Keratinocyte (primary cell): ENCODE results near the gene TRAPPC2. TPM values are rescaled to one million over a fixed set of nuclear protein-coding genes. Genes with fewer than 3 reads are reported as not detected.

ENCODE experiments used
- DNase-seq: peaks from one replicate; pipeline ENCODE4 v3.0.0-alpha.2; 2011; ENCODE audit warnings: low read depth, missing footprints, low spot score
- FAIRE-seq: peaks from 2 replicates; lab custom pipeline; 2011; peaks lifted over from hg19 to GRCh38; lab: Jason Lieb, UNC
- H2AFZ ChIP-seq: 2 replicates; pipeline ENCODE4 v1.6.0; 2012; ENCODE audit warnings: low read length, control low read depth, inconsistent platforms; ENCODE audit not compliant: control insufficient read depth
- H3K27ac ChIP-seq: 2 replicates; pipeline ENCODE4 v1.5.1; 2011; ENCODE audit warnings: low read length; ENCODE audit not compliant: control insufficient read depth, insufficient read depth
- H3K27me3 ChIP-seq: 3 replicates; pipeline ENCODE4 v1.6.0; 2011; ENCODE audit warnings: low read length; ENCODE audit not compliant: control insufficient read depth, insufficient read depth; ENCODE audit errors: extremely low read depth
- H3K36me3 ChIP-seq, 2 experiments: 2 replicates in 1 of 2; 3 replicates in 1 of 2; pipeline ENCODE4 v1.5.1; 2011; ENCODE audit warnings: low read length in 2 of 2, mild to moderate bottlenecking in 1 of 2; ENCODE audit not compliant: control insufficient read depth in 2 of 2, insufficient read depth in 2 of 2; ENCODE audit errors: extremely low read depth in 1 of 2
- H3K4me1 ChIP-seq: 3 replicates; pipeline ENCODE4 v1.5.1; 2011; ENCODE audit warnings: low read length; ENCODE audit not compliant: control insufficient read depth, insufficient read depth; ENCODE audit errors: extremely low read depth
- H3K4me2 ChIP-seq: 3 replicates; pipeline ENCODE4 v1.6.0; 2011; ENCODE audit warnings: low read depth, low read length; ENCODE audit not compliant: control insufficient read depth, insufficient read depth; ENCODE audit errors: extremely low read depth
- H3K4me3 ChIP-seq, 3 experiments: fragments of 200-600 bp in 1 of 3; sonication (generic) in 1 of 3; 2 replicates in 2 of 3; 3 replicates in 1 of 3; pipeline ENCODE4 v1.5.1; 2011 to 2016; ENCODE audit warnings: low read length in 3 of 3, mild to moderate bottlenecking in 3 of 3, control low read depth in 2 of 3, inconsistent platforms in 1 of 3, low read depth in 1 of 3, mixed read lengths in 1 of 3, mixed run types in 1 of 3, moderate library complexity in 1 of 3; ENCODE audit not compliant: control insufficient read depth in 2 of 3, insufficient read depth in 2 of 3; ENCODE audit errors: extremely low read depth in 1 of 3
- H3K79me2 ChIP-seq: 2 replicates; pipeline ENCODE4 v1.6.0; 2012; ENCODE audit warnings: low read length; ENCODE audit not compliant: control insufficient read depth, insufficient read depth
- H3K9ac ChIP-seq: 3 replicates; pipeline ENCODE4 v1.6.0; 2011; ENCODE audit warnings: low read length; ENCODE audit not compliant: control insufficient read depth, insufficient read depth; ENCODE audit errors: extremely low read depth
- H3K9me1 ChIP-seq: 3 replicates; pipeline ENCODE4 v1.6.0; 2011; ENCODE audit warnings: low read length; ENCODE audit not compliant: control insufficient read depth, insufficient read depth; ENCODE audit errors: extremely low read depth
- H3K9me3 ChIP-seq: 2 replicates; pipeline ENCODE4 v1.5.1; 2012; ENCODE audit warnings: low read depth, low read length; ENCODE audit not compliant: control insufficient read depth
- H4K20me1 ChIP-seq: 3 replicates; pipeline ENCODE4 v1.6.0; 2011; ENCODE audit warnings: low read length; ENCODE audit not compliant: control insufficient read depth, insufficient read depth; ENCODE audit errors: extremely low read depth
- CTCF ChIP-seq, 3 experiments: IDR thresholded peaks in 1 of 3; conservative IDR thresholded peaks in 1 of 3; optimal IDR thresholded peaks in 1 of 3; 2 replicates in 2 of 3; 3 replicates in 1 of 3; pipeline versions ENCODE3 to v1.5.1; 2011; ENCODE audit warnings: low read length in 3 of 3, mild to moderate bottlenecking in 3 of 3, moderate library complexity in 2 of 3, control low read depth in 1 of 3, inconsistent platforms in 1 of 3; ENCODE audit not compliant: insufficient read depth in 2 of 3; ENCODE audit errors: extremely low read depth in 1 of 3
- EZH2 ChIP-seq: IDR thresholded peaks from one replicate; pipeline ENCODE4 v1.6.1; 2012; ENCODE audit warnings: inconsistent platforms, mild to moderate bottlenecking, low read length, moderate library complexity
- dilution Hi-C: fragments of 300-500 bp; cut with MboI; formaldehyde crosslinking; loops from one replicate; pipeline ENCODE4 v1.7.0; 2020; ENCODE audit warnings: low sequenced_read_pairs; ENCODE audit not compliant: extremely low pct_ligation_motif_present
- polyA plus RNA-seq, 5 experiments: library from polyadenylated mRNA; depleted of rRNA in 3 of 5; stranded (reverse) in 3 of 5; stranded (forward) in 1 of 5; unstranded in 1 of 5; fragments of >200 nt; gene quantifications; 1 replicate in 1 of 5; 2 replicates in 3 of 5; 3 replicates in 1 of 5; pipeline versions ENCODE4 v1.2.1 to v1.2.3, GENCODE V29; 2011 to 2012; ENCODE audit warnings: missing spikeins in 2 of 5, low read depth in 1 of 5, low replicate concordance in 1 of 5

Gene TRAPPC2
- polyA plus RNA-seq, 1 donor (not counting 4 experiments of a cell fraction or from before 2014, with no cell fraction given), result 19.0 TPM

GRCh38 chrX:13748486-13748885 lies 14.1 kb upstream of the TRAPPC2 start:
- dilution Hi-C loops, result no loop called here
- no peak overlapping the region for H3K4me3 ChIP-seq
- H3K79me2 ChIP-seq, result no peaks in the 10 kb centered on the region
- no peak overlapping the region for H2AFZ ChIP-seq
- FAIRE-seq (no peak), DNase-seq (no peak)
- H3K4me2 ChIP-seq, result no peak overlapping the region
- H3K27ac ChIP-seq, result no peak overlapping the region
- peaks cover 4 to 8% of the 10 kb centered on the region in 2 experiments for H3K36me3 ChIP-seq
- H3K9ac ChIP-seq, result no peak overlapping the region
- peaks cover 12% of the 10 kb centered on the region for H3K4me1 ChIP-seq
- H3K27me3 ChIP-seq, result no peaks in the 10 kb centered on the region
- TF ChIP-seq CTCF (optimal IDR thresholded peaks at IDR 0.05 in 1 of 3, IDR thresholded peaks at IDR 0.05 in 1 of 3, conservative IDR thresholded peaks at IDR 0.05 in 1 of 3; ENCODE audit: extremely low read depth in 1 of 3, insufficient read depth in 2 of 3, low read length in 3 of 3) (no peak), EZH2 (no peak)
- H3K9me1 ChIP-seq, result no peaks in the 10 kb centered on the region
- H3K9me3 ChIP-seq, result no peaks in the 10 kb centered on the region
- H4K20me1 ChIP-seq, result no peaks in the 10 kb centered on the region

- Histone ChIP-seq H3K9me3 (no peaks in the 10 kb centered on the region), H3K79me2 (no peaks in the 10 kb centered on the region), H3K4me3 (no peak overlapping the region), H3K9me1 (no peaks in the 10 kb centered on the region), H2AFZ (no peak overlapping the region), H4K20me1 (no peaks in the 10 kb centered on the region), H3K36me3 (peaks cover 4 to 8% of the 10 kb centered on the region in 2 experiments), H3K27me3 (no peaks in the 10 kb centered on the region), H3K9ac (no peak overlapping the region), H3K27ac (no peak overlapping the region), H3K4me1 (peaks cover 7% of the 10 kb centered on the region), H3K4me2 (no peak overlapping the region)
- TF ChIP-seq EZH2 (no peak), CTCF (optimal IDR thresholded peaks at IDR 0.05 in 1 of 3, IDR thresholded peaks at IDR 0.05 in 1 of 3, conservative IDR thresholded peaks at IDR 0.05 in 1 of 3; ENCODE audit: extremely low read depth in 1 of 3, insufficient read depth in 2 of 3, low read length in 3 of 3) (peak; percentile 43 to 60 (median 57))
- DNase-seq (peak; percentile 11), FAIRE-seq (peak; percentile 46)
- dilution Hi-C loops, result no loop called here
Measured at GRCh38 chrX:13747836-13748235, 13.4 kb upstream of the TRAPPC2 start.
